Keratinocyte (primary cell): ENCODE results near the gene PHKA2.

Source experiments
- EZH2 ChIP-seq: IDR thresholded peaks from one replicate; pipeline ENCODE4 v1.6.1; 2012; ENCODE audit warnings: inconsistent platforms, mild to moderate bottlenecking, low read length, moderate library complexity
- TF ChIP-seq, protein P1 (sequence below), 3 experiments: IDR thresholded peaks in 1 of 3; conservative IDR thresholded peaks in 1 of 3; optimal IDR thresholded peaks in 1 of 3; 2 replicates in 2 of 3; 3 replicates in 1 of 3; pipeline versions ENCODE3 to v1.5.1; 2011; ENCODE audit warnings: low read length in 3 of 3, mild to moderate bottlenecking in 3 of 3, moderate library complexity in 2 of 3, control low read depth in 1 of 3, inconsistent platforms in 1 of 3; ENCODE audit not compliant: insufficient read depth in 2 of 3; ENCODE audit errors: extremely low read depth in 1 of 3

DNA sequence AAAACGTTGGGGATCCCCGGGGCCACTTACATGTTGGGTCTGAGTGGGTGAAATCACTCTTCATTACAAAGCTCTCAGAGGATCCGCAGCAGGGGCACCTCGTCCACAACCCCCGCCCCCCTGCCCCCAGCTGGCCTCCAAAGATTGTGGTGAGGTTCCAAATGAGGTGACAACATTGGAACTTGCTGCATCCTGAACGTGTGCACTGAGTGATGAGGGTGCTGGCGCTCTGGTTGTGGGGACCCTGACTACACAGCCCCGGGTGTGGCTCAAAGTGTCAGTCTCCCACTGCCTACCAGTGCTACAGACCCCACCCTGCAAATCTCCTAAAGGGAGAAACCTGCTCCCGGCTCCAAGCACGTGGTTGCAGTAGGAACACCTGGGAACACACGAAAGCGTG is 111.9 kb downstream of the PHKA2 start:
- TF ChIP-seq, protein P1, sequence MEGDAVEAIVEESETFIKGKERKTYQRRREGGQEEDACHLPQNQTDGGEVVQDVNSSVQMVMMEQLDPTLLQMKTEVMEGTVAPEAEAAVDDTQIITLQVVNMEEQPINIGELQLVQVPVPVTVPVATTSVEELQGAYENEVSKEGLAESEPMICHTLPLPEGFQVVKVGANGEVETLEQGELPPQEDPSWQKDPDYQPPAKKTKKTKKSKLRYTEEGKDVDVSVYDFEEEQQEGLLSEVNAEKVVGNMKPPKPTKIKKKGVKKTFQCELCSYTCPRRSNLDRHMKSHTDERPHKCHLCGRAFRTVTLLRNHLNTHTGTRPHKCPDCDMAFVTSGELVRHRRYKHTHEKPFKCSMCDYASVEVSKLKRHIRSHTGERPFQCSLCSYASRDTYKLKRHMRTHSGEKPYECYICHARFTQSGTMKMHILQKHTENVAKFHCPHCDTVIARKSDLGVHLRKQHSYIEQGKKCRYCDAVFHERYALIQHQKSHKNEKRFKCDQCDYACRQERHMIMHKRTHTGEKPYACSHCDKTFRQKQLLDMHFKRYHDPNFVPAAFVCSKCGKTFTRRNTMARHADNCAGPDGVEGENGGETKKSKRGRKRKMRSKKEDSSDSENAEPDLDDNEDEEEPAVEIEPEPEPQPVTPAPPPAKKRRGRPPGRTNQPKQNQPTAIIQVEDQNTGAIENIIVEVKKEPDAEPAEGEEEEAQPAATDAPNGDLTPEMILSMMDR (optimal IDR thresholded peaks at IDR 0.05 in 1 of 3, IDR thresholded peaks at IDR 0.05 in 1 of 3, conservative IDR thresholded peaks at IDR 0.05 in 1 of 3; ENCODE audit: extremely low read depth in 1 of 3, insufficient read depth in 2 of 3, low read length in 3 of 3), result no peak
- TF ChIP-seq EZH2, result no peak
